Right lobe of liver (tissue), 4 donors: ENCODE results near the gene ZNF618.

Experiments
- CTCF ChIP-seq, 4 donors: fragments of 200-600 bp in 3 of 4; fragments of 450-650 bp in 1 of 4; IDR thresholded peaks; one replicate each; pipeline versions ENCODE4 v1.5.1 to v1.8.0; 2016 to 2022; ENCODE audit warnings: antibody characterized with exemption in 4 of 4, mild to moderate bottlenecking in 2 of 4
- POLR2A ChIP-seq: fragments of 450-650 bp; IDR thresholded peaks from one replicate; pipeline ENCODE4 v1.6.1; 2017; ENCODE audit warnings: antibody characterized with exemption, mild to moderate bottlenecking
- donor health status: DM: no; HTN: no; CAD: no.
- donor health status: DM: no; HTN: no; CAD: no.
- donor health status: DM: no; HTN: yes; CAD: no.

- TF ChIP-seq POLR2A (no peak), CTCF (IDR thresholded peaks at IDR 0.05) (no peak)
These were observed 179.0 kb downstream of the ZNF618 start for GRCh38 chr9:114055061-114055460.
